HG03565 (cell line): ENCODE data around the gene GATAD2A.
"Not testable (repeated sequence)": the region's sequence is repeated elsewhere in the genome, so short reads cannot be mapped to it uniquely, and the experiment has no call there.

Experiments
- ATAC-seq: cut with Tn5 transposase; IDR thresholded peaks from one replicate; pipeline ENCODE4 v1.9.1; 2021; ENCODE audit warnings: mild to moderate bottlenecking, moderate library complexity; ENCODE audit not compliant: unreplicated experiment

The GATAD2A gene

GRCh38 chr19:19445288-19445687 lies 39.8 kb downstream of the GATAD2A start:
- no peak for ATAC-seq

GRCh38 chr19:19445911-19446361 lies 40.5 kb downstream of the GATAD2A start:
- ATAC-seq, result peak; percentile 44

GRCh38 chr19:19446655-19447437 lies 41.4 kb downstream of the GATAD2A start:
- no peak for ATAC-seq

GRCh38 chr19:19447536-19448237 lies 42.2 kb downstream of the GATAD2A start:
- ATAC-seq, result no peak

GRCh38 chr19:19448238-19448544 lies 42.7 kb downstream of the GATAD2A start:
- ATAC-seq, result no peak

- ATAC-seq, result peak; percentile 67
Observed at GRCh38 chr19:19451429-19452242, 46.2 kb downstream of the GATAD2A start.

GRCh38 chr19:19452243-19453124 lies 47.0 kb downstream of the GATAD2A start:
- no peak for ATAC-seq

GRCh38 chr19:19453125-19453454 lies 47.6 kb downstream of the GATAD2A start:
- no peak for ATAC-seq

GRCh38 chr19:19455166-19455919 lies 49.9 kb downstream of the GATAD2A start:
- not testable (repeated sequence) for ATAC-seq

GRCh38 chr19:19457671-19458070 lies 52.2 kb downstream of the GATAD2A start:
- ATAC-seq, result no peak

GRCh38 chr19:19458110-19458816 lies 52.8 kb downstream of the GATAD2A start:
- no peak for ATAC-seq

GRCh38 chr19:19459073-19459472 lies 53.6 kb downstream of the GATAD2A start:
- ATAC-seq, result no peak

- ATAC-seq, result no peak
Observed at GRCh38 chr19:19459707-19460251, 54.3 kb downstream of the GATAD2A start.

- ATAC-seq, result no peak
Observed at GRCh38 chr19:19460258-19460731, 54.8 kb downstream of the GATAD2A start.

- ATAC-seq, result no peak
Observed at GRCh38 chr19:19460761-19461265, 55.3 kb downstream of the GATAD2A start.

GRCh38 chr19:19461306-19461670 lies 55.8 kb downstream of the GATAD2A start:
- no peak for ATAC-seq

GRCh38 chr19:19461671-19462622 lies 56.5 kb downstream of the GATAD2A start:
- no peak for ATAC-seq
